Activated T-helper 1 cell treated with anti-CD3 and anti-CD28 coated beads, Interleukin-12 subunit alpha, Interleukin-12 subunit beta, Interleukin-2, Interleukin-4 antibody, amounts not matched to agents 30 ng/mL and 10 ng/mL and 1 ng/mL, durations not matched to agents 14 hours and 24 hours and 36 hours (primary cell): Measurements from ENCODE around the gene ARMC5. TPM values are rescaled to one million over a fixed set of nuclear protein-coding genes. Genes with fewer than 3 reads are reported as not detected.
"Not testable (repeated sequence)": the region's sequence is repeated elsewhere in the genome, so short reads cannot be mapped to it uniquely, and the experiment has no call there.

Experiments used
- DNase-seq: peaks from one replicate; pipeline ENCODE4 v3.0.0; 2021; ENCODE audit warnings: low spot score
- H3K27ac Mint-ChIP-seq: one replicate; pipeline ENCODE4 v1.8.0; 2021; ENCODE audit warnings: mild to moderate bottlenecking, mixed read lengths
- H3K27me3 Mint-ChIP-seq: one replicate; pipeline ENCODE4 v1.8.0; 2022; ENCODE audit warnings: mild to moderate bottlenecking, moderate library complexity, mixed read lengths; ENCODE audit not compliant: insufficient read depth
- H3K36me3 Mint-ChIP-seq: one replicate; pipeline ENCODE4 v1.8.0; 2021; ENCODE audit warnings: low read depth, mixed read lengths
- H3K4me1 Mint-ChIP-seq: one replicate; pipeline ENCODE4 v1.8.0; 2021; ENCODE audit warnings: low read depth, mixed read lengths
- H3K4me3 Mint-ChIP-seq: one replicate; pipeline ENCODE4 v1.8.0; 2021; ENCODE audit warnings: mild to moderate bottlenecking, moderate library complexity, mixed read lengths
- H3K9me3 Mint-ChIP-seq: one replicate; pipeline ENCODE4 v1.8.0; 2021; ENCODE audit warnings: mixed read lengths
- intact Hi-C: fragments of 100-400 bp; cut with micrococcal nuclease; formaldehyde crosslinking; loops from one replicate; pipeline ENCODE4 v1.15.1; 2024
- total RNA-seq: library from RNA; stranded (reverse); gene quantifications from 2 replicates; pipeline ENCODE4 v1.2.3, GENCODE V29; 2022

The ARMC5 gene, protein sequence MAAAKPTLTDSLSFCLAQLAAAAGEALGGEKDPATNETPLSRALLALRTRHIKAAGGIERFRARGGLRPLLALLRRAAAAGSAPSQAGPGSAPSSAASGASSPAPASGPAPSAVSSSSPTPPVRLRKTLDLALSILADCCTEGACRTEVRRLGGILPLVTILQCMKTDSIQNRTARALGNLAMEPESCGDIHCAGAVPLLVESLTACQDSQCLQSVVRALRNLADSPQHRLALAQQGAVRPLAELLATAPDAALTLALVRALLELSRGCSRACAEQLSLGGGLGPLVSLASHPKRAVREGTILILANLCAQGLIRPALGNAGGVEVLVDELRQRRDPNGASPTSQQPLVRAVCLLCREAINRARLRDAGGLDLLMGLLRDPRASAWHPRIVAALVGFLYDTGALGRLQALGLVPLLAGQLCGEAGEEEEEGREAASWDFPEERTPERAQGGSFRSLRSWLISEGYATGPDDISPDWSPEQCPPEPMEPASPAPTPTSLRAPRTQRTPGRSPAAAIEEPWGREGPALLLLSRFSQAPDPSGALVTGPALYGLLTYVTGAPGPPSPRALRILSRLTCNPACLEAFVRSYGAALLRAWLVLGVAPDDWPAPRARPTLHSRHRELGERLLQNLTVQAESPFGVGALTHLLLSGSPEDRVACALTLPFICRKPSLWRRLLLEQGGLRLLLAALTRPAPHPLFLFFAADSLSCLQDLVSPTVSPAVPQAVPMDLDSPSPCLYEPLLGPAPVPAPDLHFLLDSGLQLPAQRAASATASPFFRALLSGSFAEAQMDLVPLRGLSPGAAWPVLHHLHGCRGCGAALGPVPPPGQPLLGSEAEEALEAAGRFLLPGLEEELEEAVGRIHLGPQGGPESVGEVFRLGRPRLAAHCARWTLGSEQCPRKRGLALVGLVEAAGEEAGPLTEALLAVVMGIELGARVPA
- total RNA-seq, result 11.2 and 12.7 TPM in 2 replicates

DNA sequence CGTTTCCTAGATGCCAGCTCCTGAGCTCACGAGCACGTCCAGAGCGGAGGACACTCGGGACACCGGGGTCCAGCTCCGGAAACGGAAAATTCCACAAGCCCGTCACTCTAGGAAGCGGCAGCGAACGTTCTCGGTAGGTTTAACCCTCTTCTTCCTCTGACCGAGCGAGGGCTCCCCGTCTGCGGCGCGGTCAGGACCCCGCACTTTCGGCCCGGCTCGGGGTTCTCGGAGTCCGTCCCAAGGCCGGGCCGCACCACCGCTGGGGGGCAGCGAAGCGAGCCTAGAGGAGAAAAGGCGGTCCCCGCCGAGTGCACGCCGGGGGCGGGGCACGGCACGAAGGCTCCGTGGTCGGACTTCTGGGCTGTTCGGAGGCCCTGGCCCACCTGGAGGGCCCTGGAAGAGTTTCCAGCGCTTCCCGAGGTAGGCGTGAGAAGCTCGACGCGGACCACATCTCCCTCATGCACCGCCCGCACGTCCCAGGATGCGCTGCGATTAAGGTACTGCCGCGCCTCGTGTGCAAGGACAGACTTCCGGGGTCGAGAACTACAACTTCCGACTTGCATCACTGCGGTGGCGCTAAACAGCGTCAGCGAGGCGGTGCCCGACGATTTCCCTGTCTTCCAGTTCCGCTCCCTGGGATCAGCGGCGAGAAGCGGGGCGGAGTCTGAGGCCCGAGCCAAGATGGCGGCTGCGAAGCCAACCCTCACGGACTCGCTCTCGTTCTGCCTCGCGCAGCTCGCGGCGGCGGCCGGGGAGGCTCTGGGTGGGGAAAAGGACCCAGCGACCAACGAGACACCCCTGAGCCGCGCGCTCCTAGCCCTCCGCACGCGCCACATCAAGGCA lies at the start of gene ARMC5:
Gene ARMC5 (plus strand): TSS at position 658 of the 843 bp plus-strand sequence. CDS start 24 bp downstream, at position 682.
- Mint-ChIP-seq H3K4me3 (peak within 1 kb of the TSS; percentile 93), H3K27me3 (no peaks in the 10 kb centered on the region), H3K9me3 (no peaks in the 10 kb centered on the region), H3K27ac (peak within 1 kb of the TSS; percentile 95), H3K36me3 (peaks cover 18% of the 10 kb centered on the region), H3K4me1 (peaks cover 41% of the 10 kb centered on the region)
- intact Hi-C loops, result loop anchor here (1.0 to 2.0 kb wide), 16 partner anchors 18 to 536 kb away; partner anchors contain the start of genes BCKDK, FBXL19, FUS and ITGAX
- DNase-seq, result peak; percentile 95

DNA sequence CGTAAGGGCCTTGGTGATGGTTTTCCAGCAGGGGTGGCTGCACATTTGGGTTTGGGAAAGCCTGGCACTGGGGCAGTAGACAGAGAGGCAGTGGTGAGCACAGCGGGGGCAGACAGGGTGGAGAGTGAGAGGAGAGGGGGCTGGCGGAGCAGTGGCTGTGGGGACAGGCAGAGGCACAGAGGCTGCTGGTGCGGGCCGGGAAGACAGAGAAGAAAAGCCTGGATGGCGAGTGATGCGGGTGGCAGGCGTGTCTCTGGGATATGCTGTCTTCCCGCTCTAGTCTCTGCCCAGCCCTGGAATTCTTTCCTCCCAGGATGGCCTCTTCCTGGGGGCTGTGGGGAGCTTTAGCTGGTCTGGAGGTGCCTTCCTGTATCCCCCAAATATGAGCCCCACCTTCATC lies 49.2 kb upstream of the ARMC5 start:
- Mint-ChIP-seq H3K4me1 (peaks cover 20% of the 10 kb centered on the region), H3K9me3 (no peaks in the 10 kb centered on the region), H3K36me3 (no peaks in the 10 kb centered on the region), H3K27me3 (peaks cover 20% of the 10 kb centered on the region), H3K4me3 (no peak overlapping the region), H3K27ac (no peak overlapping the region)
- intact Hi-C loops, result no loop called here
- no peak for DNase-seq

DNA sequence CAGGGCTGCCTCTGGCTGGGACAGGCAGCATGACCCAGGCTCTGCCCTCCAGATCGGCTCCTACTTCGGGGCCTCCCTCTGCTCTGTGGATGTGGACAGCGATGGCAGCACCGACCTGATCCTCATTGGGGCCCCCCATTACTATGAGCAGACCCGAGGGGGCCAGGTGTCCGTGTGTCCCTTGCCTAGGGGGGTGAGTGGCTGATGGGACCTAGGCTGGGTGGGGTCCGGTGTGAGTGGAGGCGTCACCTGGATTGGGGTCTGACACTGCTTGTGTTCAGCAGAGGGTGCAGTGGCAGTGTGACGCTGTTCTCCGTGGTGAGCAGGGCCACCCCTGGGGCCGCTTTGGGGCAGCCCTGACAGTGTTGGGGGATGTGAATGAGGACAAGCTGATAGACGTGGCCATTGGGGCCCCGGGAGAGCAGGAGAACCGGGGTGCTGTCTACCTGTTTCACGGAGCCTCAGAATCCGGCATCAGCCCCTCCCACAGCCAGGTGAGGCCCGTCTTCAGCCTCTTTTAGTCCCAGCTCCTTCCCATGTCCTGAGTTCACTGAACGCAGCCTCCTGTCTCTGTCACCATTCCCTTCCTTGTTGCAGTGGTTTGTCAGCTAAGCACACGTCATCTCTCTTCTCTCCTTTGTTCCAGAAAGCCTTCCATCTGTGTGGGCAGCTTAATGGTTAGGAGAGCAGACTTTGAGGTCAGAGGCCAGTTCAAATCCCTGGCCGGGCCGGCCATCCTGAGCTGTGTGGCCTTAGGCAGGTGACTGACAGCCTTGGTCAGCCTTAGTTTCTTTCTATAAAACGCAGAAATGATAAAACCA lies 48.1 kb upstream of the ARMC5 start:
- DNase-seq, result no peak
- H3K4me3 Mint-ChIP-seq, result no peak overlapping the region
- H3K9me3 Mint-ChIP-seq, result no peaks in the 10 kb centered on the region
- peaks cover 27% of the 10 kb centered on the region for H3K4me1 Mint-ChIP-seq
- intact Hi-C loops, result no loop called here
- H3K36me3 Mint-ChIP-seq, result no peaks in the 10 kb centered on the region
- peaks cover 20% of the 10 kb centered on the region for H3K27me3 Mint-ChIP-seq
- H3K27ac Mint-ChIP-seq, result no peak overlapping the region

DNA sequence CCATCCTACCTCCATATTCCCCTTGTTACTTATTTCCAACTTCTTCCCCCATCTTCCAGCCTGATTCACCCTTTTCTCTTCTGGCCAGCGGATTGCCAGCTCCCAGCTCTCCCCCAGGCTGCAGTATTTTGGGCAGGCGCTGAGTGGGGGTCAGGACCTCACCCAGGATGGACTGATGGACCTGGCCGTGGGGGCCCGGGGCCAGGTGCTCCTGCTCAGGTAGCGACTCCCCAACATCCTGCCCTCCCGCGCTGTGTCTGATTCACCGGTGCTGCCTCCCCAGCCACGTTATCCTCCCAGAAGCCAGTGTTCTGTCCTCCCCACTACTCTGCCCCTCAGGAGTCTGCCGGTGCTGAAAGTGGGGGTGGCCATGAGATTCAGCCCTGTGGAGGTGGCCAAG lies 46.6 kb upstream of the ARMC5 start:
- Mint-ChIP-seq H3K36me3 (no peaks in the 10 kb centered on the region), H3K27me3 (peaks cover 22% of the 10 kb centered on the region), H3K4me3 (no peak overlapping the region), H3K4me1 (peaks cover 33% of the 10 kb centered on the region), H3K9me3 (no peaks in the 10 kb centered on the region), H3K27ac (no peak overlapping the region)
- intact Hi-C loops, result no loop called here
- DNase-seq, result no peak

DNA sequence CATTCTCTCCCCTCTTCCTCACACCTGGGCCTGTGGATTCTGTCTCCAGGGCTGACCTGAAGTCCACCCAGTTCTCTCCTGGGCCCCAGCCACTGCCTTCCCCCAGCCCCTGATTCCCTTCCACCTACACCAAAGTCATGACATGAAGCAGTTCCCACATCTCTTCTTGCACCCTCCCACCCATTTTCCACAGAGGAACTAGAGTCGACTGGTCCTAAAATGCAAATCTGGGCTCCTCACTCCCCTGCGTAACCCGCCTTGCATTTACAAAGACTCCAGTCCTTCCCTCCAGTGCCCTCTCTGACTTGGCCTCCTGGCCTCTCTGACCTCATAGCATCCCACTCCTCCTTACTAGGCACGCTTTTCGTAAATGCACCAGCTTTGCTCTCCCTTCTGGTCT lies 45.9 kb upstream of the ARMC5 start:
- Mint-ChIP-seq H3K27ac (no peak overlapping the region), H3K36me3 (no peaks in the 10 kb centered on the region), H3K27me3 (peaks cover 19% of the 10 kb centered on the region), H3K4me3 (no peak overlapping the region), H3K9me3 (no peaks in the 10 kb centered on the region), H3K4me1 (peaks cover 39% of the 10 kb centered on the region)
- intact Hi-C loops, result no loop called here
- DNase-seq, result no peak

DNA sequence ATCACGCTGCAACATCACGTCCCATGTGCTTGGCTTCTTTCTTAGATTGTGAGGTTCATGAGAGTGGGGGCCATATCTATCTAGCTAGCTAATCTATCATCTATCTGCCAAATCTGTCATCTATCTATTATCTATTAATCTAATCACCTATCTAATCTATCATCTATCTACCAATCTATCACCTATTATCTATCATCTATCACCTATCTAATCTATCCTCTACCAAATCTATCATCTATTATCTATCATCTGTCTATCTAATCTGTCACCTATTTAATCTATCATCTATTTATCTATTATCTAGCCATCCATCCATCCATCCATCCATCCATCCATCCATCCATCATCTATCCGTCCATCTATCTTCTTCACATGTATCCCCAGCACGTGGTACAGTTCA lies 45.4 kb upstream of the ARMC5 start:
- H3K4me1 Mint-ChIP-seq, result peaks cover 41% of the 10 kb centered on the region
- H3K9me3 Mint-ChIP-seq, result no peaks in the 10 kb centered on the region
- no peak overlapping the region for H3K4me3 Mint-ChIP-seq
- intact Hi-C loops, result no loop called here
- H3K36me3 Mint-ChIP-seq, result no peaks in the 10 kb centered on the region
- DNase-seq, result no peak
- no peak overlapping the region for H3K27ac Mint-ChIP-seq
- H3K27me3 Mint-ChIP-seq, result peaks cover 15% of the 10 kb centered on the region

DNA sequence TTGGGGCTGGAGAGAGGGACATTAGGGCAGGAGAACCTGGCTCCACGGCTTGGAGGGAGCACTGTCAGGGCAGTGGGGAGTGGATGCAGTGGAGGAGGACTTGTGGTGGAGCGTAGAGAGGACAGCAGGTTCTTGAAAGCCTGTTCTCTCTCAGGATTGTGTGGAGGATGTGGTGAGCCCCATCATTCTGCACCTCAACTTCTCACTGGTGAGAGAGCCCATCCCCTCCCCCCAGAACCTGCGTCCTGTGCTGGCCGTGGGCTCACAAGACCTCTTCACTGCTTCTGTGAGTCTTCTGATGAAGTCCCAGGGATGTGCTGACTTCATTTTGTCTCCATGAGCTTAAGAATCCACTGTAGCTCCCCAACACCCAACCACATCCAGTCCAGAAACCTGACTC lies 44.6 kb upstream of the ARMC5 start:
- Mint-ChIP-seq H3K27ac (peak overlapping the region; percentile 35), H3K4me3 (no peak overlapping the region), H3K4me1 (peaks cover 45% of the 10 kb centered on the region), H3K36me3 (no peaks in the 10 kb centered on the region), H3K27me3 (peaks cover 12% of the 10 kb centered on the region), H3K9me3 (no peaks in the 10 kb centered on the region)
- no peak for DNase-seq
- intact Hi-C loops, result no loop called here

DNA sequence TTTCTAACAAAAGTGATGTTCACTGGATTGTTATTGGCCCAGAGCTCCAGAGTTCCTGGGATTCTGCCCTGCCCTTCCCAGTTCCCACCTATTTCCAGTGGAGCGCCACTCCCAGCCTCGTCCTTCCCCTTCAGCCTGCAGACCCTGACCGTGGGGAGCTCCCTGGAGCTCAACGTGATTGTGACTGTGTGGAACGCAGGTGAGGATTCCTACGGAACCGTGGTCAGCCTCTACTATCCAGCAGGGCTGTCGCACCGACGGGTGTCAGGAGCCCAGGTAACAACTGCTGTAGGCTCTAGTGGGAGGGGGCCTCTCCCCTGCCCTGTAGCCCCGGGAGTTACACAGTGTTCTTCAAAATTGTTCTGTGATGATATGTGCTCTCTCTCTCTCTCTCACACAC lies 42.9 kb upstream of the ARMC5 start:
- Mint-ChIP-seq H3K4me1 (peaks cover 61% of the 10 kb centered on the region), H3K4me3 (no peak overlapping the region), H3K27ac (no peak overlapping the region), H3K27me3 (peaks cover 8% of the 10 kb centered on the region), H3K36me3 (peaks cover 3% of the 10 kb centered on the region), H3K9me3 (no peaks in the 10 kb centered on the region)
- intact Hi-C loops, result no loop called here
- no peak for DNase-seq

DNA sequence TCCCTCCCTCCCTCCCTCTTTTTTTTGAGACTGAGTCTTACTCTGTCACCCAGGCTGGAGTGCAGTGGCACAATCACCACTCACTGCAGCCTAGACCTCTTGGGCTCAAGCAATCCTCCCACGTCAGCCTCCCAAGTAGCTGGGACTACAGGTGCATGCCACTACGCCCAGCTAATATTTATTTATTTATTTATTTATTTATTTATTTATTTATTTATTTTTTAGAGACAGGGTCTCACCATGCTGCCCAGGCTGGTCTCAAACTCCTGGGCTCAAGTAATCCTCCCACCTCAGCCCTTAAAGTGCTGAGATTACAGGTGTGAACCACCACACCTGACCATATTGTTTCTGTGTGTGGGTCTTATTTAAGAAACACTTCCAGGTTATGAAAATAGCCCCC lies 42.3 kb upstream of the ARMC5 start:
- H3K36me3 Mint-ChIP-seq, intact Hi-C loops, H3K9me3 Mint-ChIP-seq, DNase-seq, H3K4me3 Mint-ChIP-seq, H3K27me3 Mint-ChIP-seq, H3K27ac Mint-ChIP-seq: not testable (repeated sequence)
- H3K4me1 Mint-ChIP-seq, result peaks cover 65% of the 10 kb centered on the region

DNA sequence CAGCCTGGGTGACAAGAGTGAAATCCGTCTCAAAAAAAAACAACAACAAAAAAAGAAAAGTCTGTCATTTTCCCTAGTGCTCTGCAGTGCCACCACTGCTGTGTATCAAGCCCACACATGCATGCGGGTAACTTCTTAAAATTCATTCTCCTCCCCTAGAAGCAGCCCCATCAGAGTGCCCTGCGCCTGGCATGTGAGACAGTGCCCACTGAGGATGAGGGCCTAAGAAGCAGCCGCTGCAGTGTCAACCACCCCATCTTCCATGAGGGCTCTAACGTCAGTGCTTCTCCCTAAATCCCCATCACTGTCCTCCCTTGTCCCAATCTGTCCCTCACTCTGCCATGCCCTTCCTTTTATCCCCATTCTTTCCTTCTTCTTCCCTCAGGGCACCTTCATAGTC lies 41.4 kb upstream of the ARMC5 start:
- DNase-seq, result no peak
- no peaks in the 10 kb centered on the region for H3K9me3 Mint-ChIP-seq
- H3K36me3 Mint-ChIP-seq, result peaks cover 3% of the 10 kb centered on the region
- H3K4me3 Mint-ChIP-seq, result no peak overlapping the region
- H3K4me1 Mint-ChIP-seq, result peaks cover 73% of the 10 kb centered on the region
- peaks cover 3% of the 10 kb centered on the region for H3K27me3 Mint-ChIP-seq
- no peak overlapping the region for H3K27ac Mint-ChIP-seq
- intact Hi-C loops, result no loop called here

DNA sequence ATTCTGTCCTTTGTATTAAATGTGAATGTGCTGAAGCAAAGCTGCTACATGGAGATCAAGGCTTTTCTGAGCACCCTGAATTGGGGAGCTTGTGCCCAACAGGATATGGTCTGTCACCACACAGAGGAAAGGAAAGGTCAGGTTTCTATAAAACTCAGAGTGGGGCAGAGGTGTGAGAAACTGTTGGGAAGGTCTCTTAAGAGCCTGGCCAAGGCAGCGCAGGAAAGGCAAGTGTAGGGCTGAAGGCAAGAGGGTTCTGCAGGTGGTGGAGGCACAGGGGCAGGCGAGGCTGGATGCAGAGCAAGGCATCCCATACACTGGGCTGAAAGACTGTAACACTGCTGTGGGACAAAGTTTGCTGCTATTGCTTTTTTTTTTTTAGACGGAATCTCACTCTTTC lies 39.3 kb upstream of the ARMC5 start:
- Mint-ChIP-seq H3K36me3 (peaks cover 5% of the 10 kb centered on the region), H3K4me3 (peak overlapping the region; percentile 60), H3K9me3 (peaks cover 3% of the 10 kb centered on the region), H3K27me3 (peaks cover 4% of the 10 kb centered on the region), H3K27ac (peak overlapping the region; percentile 88), H3K4me1 (peaks cover 73% of the 10 kb centered on the region)
- intact Hi-C loops, result loop anchor here (2.0 to 5.0 kb wide), 4 partner anchors 17 to 243 kb away; partner anchors contain the start of genes ITGAX and ZNF843
- DNase-seq, result peak; percentile 21
